GM21529 (cell line): Measurements from ENCODE around the gene PPP3CA.

Experiments
- ATAC-seq: cut with Tn5 transposase; IDR thresholded peaks from one replicate; pipeline ENCODE4 v1.9.1; 2021; ENCODE audit not compliant: unreplicated experiment

PPP3CA gene

DNA sequence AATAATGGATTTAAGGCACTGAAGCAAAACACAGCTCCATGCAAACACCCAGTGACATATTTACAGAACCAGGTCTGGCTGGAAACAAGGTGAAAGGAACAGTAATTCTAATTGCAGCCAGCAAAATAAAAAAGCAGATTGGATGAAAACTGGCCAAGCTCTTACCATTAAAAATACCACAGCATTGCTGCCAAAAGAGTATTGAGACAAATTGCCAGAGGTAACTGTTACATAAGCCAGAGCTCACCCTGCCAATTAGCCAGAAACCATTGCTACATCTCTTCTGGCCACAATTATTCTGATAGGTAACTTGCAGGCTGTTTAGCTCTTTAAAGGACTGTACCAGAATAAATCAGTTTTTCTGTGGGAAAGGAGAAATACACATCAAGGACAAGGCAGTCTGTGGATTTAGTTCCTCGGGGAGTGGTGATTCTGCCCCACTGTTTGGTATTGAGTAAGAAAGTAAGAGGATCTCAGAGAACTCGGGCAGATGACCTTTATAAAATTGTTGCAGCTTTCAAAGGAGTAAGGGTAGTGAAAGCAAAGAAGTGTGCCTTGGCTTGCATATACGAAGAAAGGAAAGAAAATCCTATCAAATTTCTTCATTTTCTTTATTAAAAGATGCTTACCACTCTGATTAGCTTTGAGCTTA lies 369.5 kb downstream of the PPP3CA start:
- ATAC-seq = no peak

DNA sequence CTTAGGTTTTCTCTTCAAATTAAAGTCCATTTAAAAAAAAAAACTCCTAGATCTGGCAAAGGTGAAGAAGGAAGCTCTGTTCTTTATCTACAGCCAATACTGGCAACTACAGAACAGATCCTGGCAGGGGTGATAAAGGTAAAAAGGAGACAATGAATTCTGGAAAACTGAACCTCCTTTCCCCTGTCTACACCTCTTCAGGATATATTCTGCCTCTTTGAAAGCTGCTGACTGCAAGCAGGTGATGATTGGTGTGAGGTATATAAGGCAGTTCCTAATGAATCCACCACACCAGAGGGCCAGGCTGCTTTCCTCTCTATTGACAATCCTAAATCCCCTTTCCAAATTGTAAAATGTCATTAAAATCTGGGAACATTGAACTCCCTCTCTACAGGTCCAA lies 370.1 kb downstream of the PPP3CA start:
- no peak for ATAC-seq
